ENCODE measurements around the gene COL4A2. TPM values are rescaled to one million over a fixed set of nuclear protein-coding genes. Genes with fewer than 3 reads are reported as not detected.

The COL4A2 gene
- total RNA-seq, 6 donors from 2014 or later = 169 to 458 (median 258) TPM

DNA sequence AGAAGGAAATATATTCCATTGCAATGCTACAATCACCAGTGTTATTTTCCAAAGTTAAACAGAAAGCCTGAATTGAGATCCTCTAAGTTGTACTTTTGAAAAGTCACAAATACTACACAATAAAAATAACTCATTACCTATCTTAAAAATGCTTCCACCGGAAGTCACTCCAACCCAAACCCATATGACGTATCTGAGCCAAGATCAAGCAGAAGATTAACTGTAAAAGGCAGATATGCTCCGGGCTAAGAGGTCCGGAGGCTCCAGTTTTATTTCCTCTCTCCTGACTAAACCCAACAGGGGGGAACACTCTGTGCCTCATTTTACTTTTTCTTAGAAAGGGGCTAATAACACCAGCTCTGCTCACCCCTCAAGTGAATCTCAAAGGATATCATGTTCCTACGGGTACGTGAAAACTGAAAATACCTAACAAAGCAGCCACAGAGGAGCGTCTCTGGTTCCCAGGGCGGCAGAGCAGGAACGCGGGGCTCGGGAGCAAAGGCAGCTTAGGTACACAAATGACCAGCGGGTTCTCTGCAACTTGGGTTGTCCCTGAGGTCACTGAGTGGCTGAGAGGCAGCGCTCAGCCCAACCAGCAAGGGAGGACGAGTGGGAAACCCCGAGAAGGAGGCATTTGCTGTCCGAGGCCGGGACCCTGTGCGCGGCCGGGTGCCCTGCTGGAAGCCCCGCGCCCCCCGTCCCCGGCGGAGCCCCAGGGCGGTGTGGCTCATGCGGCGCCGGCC is 253.7 kb downstream of the COL4A2 start:
- DNase-seq = peak in 1 of 2 donors; percentile 58
- H3K4me1 ChIP-seq = peaks cover 32 to 63% (median 42%) of the 10 kb centered on the region in 4 donors
- H3K27ac ChIP-seq = peak overlapping the region; percentile 93 to 98 (median 97)
- no peaks in the 10 kb centered on the region for H3K27me3 ChIP-seq
- ATAC-seq (ENCODE audit: low FRiP score in 2 of 2) = peak; percentile 38 to 48
- TF ChIP-seq POLR2A (IDR thresholded peaks at IDR 0.05) (peak in 3 of 4 donors; percentile 2 to 75 (median 23)), EP300 (IDR thresholded peaks at IDR 0.05) (no peak)
- 2 to 3% methylated on average over 4 to 19 of the region's 29 CpGs for WGBS, 2 donors
- H3K9me3 ChIP-seq = no peaks in the 10 kb centered on the region
- peaks cover 0 to 7% (median 2%) of the 10 kb centered on the region in 4 donors for H3K36me3 ChIP-seq
- H3K4me3 ChIP-seq = peak overlapping the region; percentile 73 to 95 (median 84)

DNA sequence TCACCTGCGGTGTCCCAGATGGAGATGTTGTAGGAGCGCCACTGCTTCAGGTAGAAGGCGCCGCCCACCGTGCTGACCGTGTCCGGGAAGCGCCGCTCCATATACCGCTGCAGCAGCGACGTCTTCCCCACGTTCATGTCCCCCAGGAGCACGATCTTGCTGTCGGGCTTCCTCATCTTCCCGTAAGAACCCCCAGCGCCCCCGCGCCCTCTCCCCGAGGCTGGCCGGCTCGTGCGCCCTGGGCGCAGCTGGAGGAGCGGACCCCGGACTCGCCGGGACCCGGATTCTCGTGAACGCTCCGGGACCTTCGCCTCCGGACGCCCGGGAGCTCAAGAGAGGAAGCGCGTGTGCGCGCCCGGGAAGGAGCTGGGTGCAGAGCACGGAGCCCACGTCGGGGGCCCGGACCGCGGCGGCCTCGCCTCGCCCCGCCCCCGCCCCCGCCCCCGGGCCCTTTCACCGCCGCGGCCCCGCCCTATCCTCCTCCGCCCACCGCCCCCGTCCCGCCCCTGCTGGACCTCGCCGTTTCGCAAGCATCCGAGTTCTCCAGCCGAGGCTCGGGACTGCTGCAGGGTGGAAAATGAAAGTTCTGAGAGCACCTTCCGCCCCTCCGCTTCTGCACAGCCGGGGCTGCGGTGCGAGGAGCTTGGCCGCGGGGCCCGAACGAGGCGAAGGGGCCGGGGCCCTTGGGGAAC is 254.4 kb downstream of the COL4A2 start, which contains the start of gene RAB20:
TSS of gene RAB20 (minus strand) at position 379 of the 692 bp plus-strand sequence. CDS start at position 176, 203 bp downstream.
- Histone ChIP-seq H3K36me3 (peaks cover 0 to 7% (median 1%) of the 10 kb centered on the region in 4 donors), H3K4me3 (peak within 1 kb of the TSS; percentile 73 to 95 (median 84)), H3K4me1 (peaks cover 31 to 57% (median 35%) of the 10 kb centered on the region in 4 donors), H3K9me3 (no peaks in the 10 kb centered on the region), H3K27ac (peak within 1 kb of the TSS; percentile 93 to 98 (median 97)), H3K27me3 (no peaks in the 10 kb centered on the region)
- peak; percentile 84 to 92 for ATAC-seq (ENCODE audit: low FRiP score in 2 of 2)
- peak; percentile 93 to 95 for DNase-seq
- TF ChIP-seq POLR2A (IDR thresholded peaks at IDR 0.05) (peak in 3 of 4 donors; percentile 27 to 92 (median 64)), EP300 (IDR thresholded peaks at IDR 0.05) (no peak), POLR2AphosphoS5 (IDR thresholded peaks at IDR 0.05) (peak; percentile 70 to 81)
- TF ChIP-seq, protein P1, sequence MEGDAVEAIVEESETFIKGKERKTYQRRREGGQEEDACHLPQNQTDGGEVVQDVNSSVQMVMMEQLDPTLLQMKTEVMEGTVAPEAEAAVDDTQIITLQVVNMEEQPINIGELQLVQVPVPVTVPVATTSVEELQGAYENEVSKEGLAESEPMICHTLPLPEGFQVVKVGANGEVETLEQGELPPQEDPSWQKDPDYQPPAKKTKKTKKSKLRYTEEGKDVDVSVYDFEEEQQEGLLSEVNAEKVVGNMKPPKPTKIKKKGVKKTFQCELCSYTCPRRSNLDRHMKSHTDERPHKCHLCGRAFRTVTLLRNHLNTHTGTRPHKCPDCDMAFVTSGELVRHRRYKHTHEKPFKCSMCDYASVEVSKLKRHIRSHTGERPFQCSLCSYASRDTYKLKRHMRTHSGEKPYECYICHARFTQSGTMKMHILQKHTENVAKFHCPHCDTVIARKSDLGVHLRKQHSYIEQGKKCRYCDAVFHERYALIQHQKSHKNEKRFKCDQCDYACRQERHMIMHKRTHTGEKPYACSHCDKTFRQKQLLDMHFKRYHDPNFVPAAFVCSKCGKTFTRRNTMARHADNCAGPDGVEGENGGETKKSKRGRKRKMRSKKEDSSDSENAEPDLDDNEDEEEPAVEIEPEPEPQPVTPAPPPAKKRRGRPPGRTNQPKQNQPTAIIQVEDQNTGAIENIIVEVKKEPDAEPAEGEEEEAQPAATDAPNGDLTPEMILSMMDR (IDR thresholded peaks at IDR 0.05) = no peak
- 0% methylated on average over 40 of the region's 79 CpGs; no CpG with 5 or more reads in 1 of the 2 donors for WGBS, 2 donors

DNA sequence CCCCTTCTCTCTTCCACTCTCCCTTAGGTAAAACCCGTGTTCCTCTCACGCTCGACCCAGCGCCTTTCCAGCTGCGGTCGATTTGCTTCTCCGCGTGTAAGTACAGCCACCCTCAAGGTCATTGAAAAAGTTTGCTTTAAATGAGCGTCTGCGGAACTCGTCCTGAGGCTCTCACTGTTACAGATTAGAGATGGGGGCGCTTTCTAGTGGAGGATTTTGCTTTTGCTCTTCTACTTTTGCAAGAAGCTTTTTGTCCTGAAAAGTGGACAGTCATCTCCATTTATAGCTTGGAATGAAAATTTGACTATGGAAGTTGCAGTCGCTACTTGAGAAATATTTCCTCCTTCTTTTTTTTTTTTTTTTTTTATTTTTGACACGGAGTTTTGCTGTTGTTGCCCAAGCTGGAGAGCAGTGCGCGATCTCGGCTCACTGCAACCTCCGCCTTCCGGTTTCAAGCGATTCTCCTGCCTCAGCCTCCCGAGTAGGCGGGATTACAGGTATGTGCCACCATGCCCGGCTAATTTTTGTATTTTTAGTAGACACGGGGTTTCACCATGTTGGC is 255.0 kb downstream of the COL4A2 start:
- no peak for TF ChIP-seq POLR2A (IDR thresholded peaks at IDR 0.05)
- TF ChIP-seq EP300 (IDR thresholded peaks at IDR 0.05) = no peak
- TF ChIP-seq, protein P1 (IDR thresholded peaks at IDR 0.05) = no peak
- TF ChIP-seq POLR2AphosphoS5 (IDR thresholded peaks at IDR 0.05) = no peak
- WGBS, 2 donors = 11 to 15% methylated on average over 20 to 24 of the region's 24 CpGs
- Histone ChIP-seq H3K4me1 (peaks cover 24 to 51% (median 29%) of the 10 kb centered on the region in 4 donors), H3K27me3 (no peaks in the 10 kb centered on the region), H3K4me3 (peak overlapping the region; percentile 73 to 95 (median 84)), H3K36me3 (peaks cover 0 to 6% (median 0%) of the 10 kb centered on the region in 4 donors), H3K27ac (peak overlapping the region; percentile 93 to 98 (median 97)), H3K9me3 (no peaks in the 10 kb centered on the region)
- no peak for DNase-seq
- peak in 1 of 2 donors; percentile 18 for ATAC-seq (ENCODE audit: low FRiP score in 2 of 2)

Small RNA genes within 50 kb of the gene (small RNA-seq; reads per million reads assigned to genes)
- 0 reads per million in 4 donors for gene MIR8073

Other genes starting within 250 kb of the COL4A2 start
- 100 to 1,000 TPM in 4 of 6 donors, 10 to 100 TPM in 2; 81.7 to 309 (median 167) TPM for gene COL4A1, start 127 bp upstream of the COL4A2 start, total RNA-seq